Prostate gland (tissue), 2 donors: ENCODE results near the gene THYN1. TPM values are rescaled to one million over a fixed set of nuclear protein-coding genes. Genes with fewer than 3 reads are reported as not detected.
"Not testable (repeated sequence)": the region's sequence is repeated elsewhere in the genome, so short reads cannot be mapped to it uniquely, and the experiment has no call there.

Source experiments
- DNase-seq: peaks from one replicate; pipeline ENCODE4 v3.0.0-alpha.2; 2019; ENCODE audit warnings: low spot score
- H3K27ac ChIP-seq, 2 donors: fragments of 200-600 bp; sonication (generic); 2 replicates each; pipeline ENCODE4 v1.5.1; 2017 to 2019
- H3K27me3 ChIP-seq: fragments of 200-600 bp; sonication (generic); replicated peaks from 2 replicates; pipeline ENCODE4 v1.5.1; 2019; ENCODE audit not compliant: insufficient read depth
- H3K36me3 ChIP-seq, 2 donors: fragments of 200-600 bp; sonication (generic); 1 replicate in 1 of 2; 2 replicates in 1 of 2; pipeline versions ENCODE4 v1.5.1 to v1.8.1; 2017 to 2019
- H3K4me1 ChIP-seq: fragments of 200-600 bp; sonication (generic); replicated peaks from 2 replicates; pipeline ENCODE4 v1.5.1; 2019
- H3K4me3 ChIP-seq, 2 donors: fragments of 200-600 bp; sonication (generic); 2 replicates each; pipeline ENCODE4 v1.5.1; 2017 to 2019
- H3K9me3 ChIP-seq: fragments of 200-600 bp; sonication (generic); 2 replicates; pipeline ENCODE4 v1.5.1; 2017
- CTCF ChIP-seq, 4 experiments: fragments of 200-600 bp in 2 of 4; fragments of 450-650 bp in 2 of 4; sonication (generic) in 2 of 4; IDR thresholded peaks; 1 replicate in 3 of 4; 2 replicates in 1 of 4; pipeline ENCODE4 v1.5.1; 2016 to 2019; ENCODE audit warnings: antibody characterized with exemption in 4 of 4, mild to moderate bottlenecking in 2 of 4, moderate library complexity in 2 of 4
- POLR2A ChIP-seq: fragments of 450-650 bp; IDR thresholded peaks from one replicate; pipeline ENCODE4 v1.6.1; 2016; ENCODE audit warnings: antibody characterized with exemption, mild to moderate bottlenecking
- POLR2AphosphoS5 ChIP-seq: sonication (generic); formaldehyde crosslinking; IDR thresholded peaks from one replicate; pipeline ENCODE4 v1.6.1; 2017; ENCODE audit warnings: antibody characterized with exemption
- WGBS: methylation state at CpG from one replicate; pipeline ENCODE4 v1.1.5; 2018; 5-methylcytosine and 5-hydroxymethylcytosine counted together
- intact Hi-C: fragments of 100-400 bp; cut with DNase I; formaldehyde crosslinking; loops from one replicate; pipeline ENCODE4 v1.14.2; 2022
- total RNA-seq, 2 donors: library from RNA; depleted of rRNA; stranded (reverse); fragments of >200 nt; gene quantifications; one replicate each; pipeline ENCODE4 v1.1.0, GENCODE V29; 2016

Gene THYN1
- total RNA-seq, 2 donors from 2014 or later: 48.5 to 59.7 TPM

- TF ChIP-seq POLR2AphosphoS5 (no peak), POLR2A (no peak), CTCF (IDR thresholded peaks at IDR 0.05) (no peak)
- no peak overlapping the region for H3K27ac ChIP-seq
- H3K36me3 ChIP-seq: no peaks in the 10 kb centered on the region
- H3K4me1 ChIP-seq: no peaks in the 10 kb centered on the region
- no peaks in the 10 kb centered on the region for H3K9me3 ChIP-seq
- H3K27me3 ChIP-seq: no peaks in the 10 kb centered on the region
- WGBS: 87% methylated on average over 12 of the region's 12 CpGs
- no peak for DNase-seq
- H3K4me3 ChIP-seq: no peak overlapping the region
- intact Hi-C loops: no loop called here
Observed at GRCh38 chr11:134287561-134287960, 34.4 kb upstream of the THYN1 start.

DNA sequence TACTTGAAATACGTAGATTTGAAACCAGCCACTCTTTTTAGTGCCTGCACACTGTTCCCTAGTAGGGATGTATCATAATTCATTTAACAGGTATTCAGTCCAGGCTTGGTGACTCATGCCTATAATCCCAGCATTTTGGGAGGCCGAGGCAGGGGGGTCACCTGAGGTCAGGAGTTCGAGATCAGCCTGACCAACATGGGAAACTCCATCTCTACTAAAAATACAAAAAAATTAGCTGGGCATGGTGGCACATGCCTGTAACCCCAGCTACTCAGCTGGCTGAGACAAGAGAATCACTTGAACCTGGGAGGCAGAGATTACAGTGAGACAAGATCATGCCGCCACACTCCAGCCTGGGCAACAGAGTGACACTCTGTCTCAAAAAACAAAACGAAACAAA lies 31.2 kb upstream of the THYN1 start:
- intact Hi-C loops: not testable (repeated sequence)

GRCh38 chr11:134283461-134284230 lies 30.5 kb upstream of the THYN1 start:
- Histone ChIP-seq H3K4me3 (no peak overlapping the region), H3K36me3 (no peaks in the 10 kb centered on the region), H3K4me1 (no peaks in the 10 kb centered on the region), H3K9me3 (no peaks in the 10 kb centered on the region), H3K27ac (no peak overlapping the region), H3K27me3 (no peaks in the 10 kb centered on the region)
- TF ChIP-seq POLR2AphosphoS5 (no peak), CTCF (IDR thresholded peaks at IDR 0.05) (no peak), POLR2A (no peak)
- intact Hi-C loops: no loop called here
- WGBS: 84% methylated on average over 16 of the region's 16 CpGs
- no peak for DNase-seq

More for the DNA sequence above, 31.2 kb upstream of the THYN1 start:
- H3K4me3 ChIP-seq, H3K27ac ChIP-seq, H3K4me1 ChIP-seq, H3K9me3 ChIP-seq, H3K27me3 ChIP-seq, DNase-seq, H3K36me3 ChIP-seq: not testable (repeated sequence)
- WGBS: 83% methylated on average over 5 of the region's 5 CpGs

- DNase-seq: no peak
- 78% methylated on average over 22 of the region's 22 CpGs for WGBS
- Histone ChIP-seq H3K4me3 (no peak overlapping the region), H3K27me3 (no peaks in the 10 kb centered on the region), H3K27ac (no peak overlapping the region), H3K36me3 (no peaks in the 10 kb centered on the region), H3K9me3 (no peaks in the 10 kb centered on the region), H3K4me1 (no peaks in the 10 kb centered on the region)
- TF ChIP-seq POLR2AphosphoS5: no peak
- intact Hi-C loops: no loop called here
Observed at GRCh38 chr11:134282121-134283045, 29.2 kb upstream of the THYN1 start.

DNA sequence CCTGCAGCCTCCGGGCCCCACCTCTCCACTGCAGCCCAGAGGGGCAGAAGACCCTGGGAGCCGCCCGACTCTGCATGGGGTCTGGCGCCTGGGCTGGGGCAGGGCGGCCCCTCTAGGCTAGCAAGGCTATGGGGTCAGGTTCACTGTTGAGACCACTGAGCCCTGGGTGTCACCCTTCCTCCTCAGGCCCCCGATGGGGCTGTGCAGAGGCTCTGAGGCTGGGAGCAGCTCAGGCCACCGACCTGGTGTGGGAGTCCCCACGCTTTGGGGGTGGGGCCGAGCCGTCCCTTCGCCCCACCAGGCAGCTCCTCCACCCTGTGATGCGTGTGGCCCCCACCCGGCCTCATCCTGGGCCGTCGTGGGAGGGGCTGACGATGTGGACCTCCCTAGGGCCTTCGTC lies 28.5 kb upstream of the THYN1 start:
- DNase-seq, H3K4me1 ChIP-seq, intact Hi-C loops, H3K9me3 ChIP-seq, H3K4me3 ChIP-seq, H3K27me3 ChIP-seq, H3K27ac ChIP-seq, H3K36me3 ChIP-seq: not testable (repeated sequence)
- WGBS: 80% methylated on average over 11 of the region's 17 CpGs

GRCh38 chr11:134278356-134278755 lies 25.2 kb upstream of the THYN1 start:
- intact Hi-C loops: no loop called here
- H3K36me3 ChIP-seq: no peaks in the 10 kb centered on the region
- no peak for TF ChIP-seq POLR2AphosphoS5
- TF ChIP-seq POLR2A: no peak
- TF ChIP-seq CTCF (IDR thresholded peaks at IDR 0.05): no peak
- WGBS: 94% methylated on average over 4 of the region's 4 CpGs
- no peak for DNase-seq
- H3K27me3 ChIP-seq: no peaks in the 10 kb centered on the region
- no peak overlapping the region for H3K4me3 ChIP-seq
- H3K4me1 ChIP-seq: no peaks in the 10 kb centered on the region
- H3K27ac ChIP-seq: no peak overlapping the region
- H3K9me3 ChIP-seq: no peaks in the 10 kb centered on the region
